ENCODE data around the gene RGPD8.

- TF ChIP-seq CTCF (IDR thresholded peaks at IDR 0.05; ENCODE audit: low read depth, low read length, poor library complexity, severe bottlenecking) (no peak), EZH2phosphoT487 (IDR thresholded peaks at IDR 0.05; ENCODE audit: borderline replicate concordance, low read length) (no peak)
Observed at GRCh38 chr2:112340475-112341267, 92.8 kb downstream of the RGPD8 start.

All from DOHH2 (cell line).